GM10847 (cell line): ENCODE data around the gene TMTC2.

ENCODE experiments used
- POLR2A ChIP-seq: IDR thresholded peaks from 2 replicates; pipeline ENCODE4 v1.6.1; 2011; ENCODE audit not compliant: insufficient read length; ENCODE audit errors: extremely low read depth

TMTC2 gene

DNA sequence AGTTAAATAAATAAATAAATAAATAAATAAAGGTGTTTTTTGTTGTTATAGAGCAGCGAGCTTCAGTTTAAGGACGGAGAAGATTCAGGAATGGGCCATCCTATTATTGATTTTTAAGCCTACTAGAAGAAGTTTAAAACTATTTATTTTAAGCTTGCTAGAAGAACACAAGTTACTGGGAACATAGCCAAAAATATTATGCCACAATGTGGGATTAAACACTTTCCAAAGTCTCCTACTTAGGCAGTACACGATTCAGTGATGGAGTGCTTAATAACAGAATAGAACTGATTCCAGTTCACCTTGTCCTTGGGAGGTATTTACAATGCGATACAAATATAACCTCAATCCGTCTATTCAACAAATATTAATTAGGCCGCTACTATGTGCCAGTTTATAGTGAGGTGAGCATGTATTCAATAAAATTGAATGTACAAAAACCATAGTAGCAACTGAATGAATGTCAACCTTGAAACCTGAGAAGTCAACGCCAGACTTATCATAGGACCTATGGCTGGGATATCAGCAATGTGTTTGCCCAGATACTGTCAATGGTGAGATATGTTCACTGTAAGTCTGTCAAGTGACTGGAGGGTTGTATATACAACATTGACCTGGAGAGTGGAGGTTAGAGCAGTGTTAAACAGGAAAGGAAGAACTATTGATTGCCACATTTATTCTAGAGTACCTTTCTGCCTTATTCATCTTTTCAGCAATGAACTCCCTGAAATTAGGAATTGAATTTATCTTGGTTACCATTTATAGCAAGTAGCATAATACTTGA is 486.4 kb downstream of the TMTC2 start:
- no peak for TF ChIP-seq POLR2A

DNA sequence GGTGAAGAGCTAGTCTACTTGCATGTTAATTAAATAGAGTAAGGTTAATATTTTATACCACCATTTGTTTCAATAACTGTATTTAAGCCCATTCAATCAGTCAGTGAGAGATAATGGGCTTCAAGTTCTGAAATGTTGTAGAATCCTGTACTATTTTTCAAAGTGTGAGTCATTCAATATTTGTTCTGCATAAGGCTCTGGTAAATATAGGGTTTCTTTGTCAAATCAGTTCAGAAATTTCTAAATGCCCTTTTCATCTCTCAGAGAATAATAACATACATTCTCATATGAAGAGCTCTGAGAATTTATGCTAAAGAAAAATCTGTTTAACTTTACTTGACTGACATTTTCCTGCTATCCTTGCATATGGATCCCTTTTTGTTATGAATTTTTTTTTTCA is 493.3 kb downstream of the TMTC2 start:
- no peak for TF ChIP-seq POLR2A

DNA sequence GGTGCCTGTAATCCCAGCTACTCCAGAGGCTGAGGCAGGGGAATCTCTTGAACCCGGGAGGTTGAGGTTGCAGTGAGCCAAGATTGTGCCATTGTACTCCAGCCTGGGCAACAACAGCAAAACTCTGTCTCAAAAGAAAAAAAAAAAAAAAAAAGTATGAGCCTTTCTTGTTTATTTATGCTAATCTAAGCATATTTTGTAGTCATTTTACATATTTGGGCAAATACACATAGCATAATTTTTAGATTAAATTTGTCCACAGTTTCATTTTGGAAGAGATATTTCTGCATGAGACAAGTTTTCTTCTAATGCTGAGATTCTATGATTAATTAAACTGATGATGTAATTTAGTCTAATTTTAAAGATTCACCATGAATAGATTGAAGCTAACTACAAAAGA is 494.4 kb downstream of the TMTC2 start:
- no peak for TF ChIP-seq POLR2A

DNA sequence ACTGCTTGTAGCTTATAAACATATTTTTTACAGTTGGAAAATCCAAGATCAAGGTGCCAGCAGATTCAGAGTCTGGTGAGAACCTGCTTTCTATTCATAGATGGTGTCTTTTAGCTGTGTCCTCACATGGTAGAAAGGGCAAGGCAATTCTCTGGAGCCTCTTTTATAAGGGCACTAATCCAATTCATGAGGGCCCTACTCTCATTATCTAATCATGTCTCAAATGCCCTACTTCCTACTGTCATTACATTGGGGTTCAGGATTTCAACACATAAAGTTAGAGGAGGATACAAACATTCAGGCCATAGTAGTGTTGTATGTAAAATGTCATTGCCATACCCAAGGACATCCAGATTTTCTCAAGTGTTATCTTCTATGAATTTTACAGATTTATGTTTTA is 496.4 kb downstream of the TMTC2 start:
- no peak for TF ChIP-seq POLR2A
